HepG2 (cell line): ENCODE data around the gene GPC6.

Experiments
- POLR2AphosphoS5 ChIP-seq: IDR thresholded peaks from 2 replicates; pipeline ENCODE4 v1.6.1; 2012; ENCODE audit warnings: low read depth, low read length
- TAF1 ChIP-seq: sonication (generic); formaldehyde crosslinking; IDR thresholded peaks from 2 replicates; pipeline ENCODE4 v1.4.0; 2020; ENCODE audit warnings: missing genetic modification reagents

GRCh38 chr13:94139393-94139995, 912.9 kb downstream of the GPC6 start:
- TF ChIP-seq TAF1 (CRISPR knock-in tag) (no peak), POLR2AphosphoS5 (no peak)
